HPDE6-E6E7 (cell line): ENCODE data around the gene TREM2.
"Not testable (repeated sequence)": the region's sequence is repeated elsewhere in the genome, so short reads cannot be mapped to it uniquely, and the experiment has no call there.

Experiments used
- DNase-seq: peaks from one replicate; pipeline ENCODE4 v3.0.0; 2011; ENCODE audit warnings: missing footprints; ENCODE audit errors: extremely low spot score

The TREM2 gene

DNA sequence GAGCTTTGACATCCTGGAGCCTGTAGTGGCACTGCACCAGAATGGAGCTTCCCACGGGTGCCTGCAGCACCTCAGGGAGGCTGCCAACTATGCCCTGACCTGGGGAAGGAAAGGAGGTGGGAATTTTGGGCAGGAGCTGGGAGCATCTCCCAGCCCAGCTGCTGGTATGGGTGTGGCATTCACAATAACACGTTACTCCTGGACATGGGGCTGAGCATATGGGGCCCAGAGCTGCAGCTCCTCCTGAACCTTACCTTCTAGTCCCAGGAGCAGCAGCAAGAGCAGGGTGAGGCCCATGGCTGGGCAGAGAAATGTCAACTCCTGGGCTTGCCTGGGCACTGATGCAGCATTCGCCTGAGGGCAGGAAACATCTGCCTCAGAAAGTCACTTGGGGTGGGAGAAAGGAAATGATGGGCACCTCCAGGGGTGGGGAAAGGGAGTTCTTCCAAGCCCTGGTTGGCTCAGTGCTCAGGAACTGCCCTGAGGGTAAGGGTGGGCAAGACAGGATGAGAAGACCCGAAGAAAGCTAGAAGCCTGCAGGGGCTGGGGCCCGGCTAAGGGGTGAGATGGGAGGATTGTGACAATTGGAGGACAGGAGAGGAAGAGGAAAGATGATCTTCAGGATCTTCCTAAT lies 8.8 kb downstream of the TREM2 start, which contains the start of gene TREML1:
Gene TREML1, minus strand, starts transcription at position 356 of the 634 bp plus-strand sequence. Its CDS starts 59 bp downstream, at position 297.
- DNase-seq, result no peak

GRCh38 chr6:41153451-41153850 lies 9.5 kb downstream of the TREM2 start:
- DNase-seq, result no peak

DNA sequence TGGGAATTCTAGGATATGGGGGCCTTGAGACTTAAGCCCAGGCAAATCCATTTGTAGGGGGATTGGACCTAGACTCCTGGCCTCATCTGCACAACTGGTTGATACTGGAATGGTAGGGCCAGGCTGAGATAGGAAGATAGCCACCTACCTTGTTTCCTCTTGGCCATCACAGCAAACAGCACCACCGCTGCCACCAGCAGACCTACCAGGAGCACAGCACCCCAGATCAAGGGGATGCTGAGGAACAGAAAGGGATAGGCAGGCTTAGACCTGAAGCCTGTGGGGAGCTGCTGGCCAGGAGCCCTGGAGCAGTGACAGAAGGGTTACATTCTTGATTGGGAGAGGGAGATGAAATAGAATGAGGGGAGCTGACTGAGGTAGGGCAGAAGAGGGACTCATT lies 12.2 kb downstream of the TREM2 start:
- DNase-seq, result no peak

GRCh38 chr6:41147917-41148316 lies 15.0 kb downstream of the TREM2 start:
- no peak for DNase-seq

- no peak for DNase-seq
Measured at GRCh38 chr6:41136911-41137310, 26.0 kb downstream of the TREM2 start.

DNA sequence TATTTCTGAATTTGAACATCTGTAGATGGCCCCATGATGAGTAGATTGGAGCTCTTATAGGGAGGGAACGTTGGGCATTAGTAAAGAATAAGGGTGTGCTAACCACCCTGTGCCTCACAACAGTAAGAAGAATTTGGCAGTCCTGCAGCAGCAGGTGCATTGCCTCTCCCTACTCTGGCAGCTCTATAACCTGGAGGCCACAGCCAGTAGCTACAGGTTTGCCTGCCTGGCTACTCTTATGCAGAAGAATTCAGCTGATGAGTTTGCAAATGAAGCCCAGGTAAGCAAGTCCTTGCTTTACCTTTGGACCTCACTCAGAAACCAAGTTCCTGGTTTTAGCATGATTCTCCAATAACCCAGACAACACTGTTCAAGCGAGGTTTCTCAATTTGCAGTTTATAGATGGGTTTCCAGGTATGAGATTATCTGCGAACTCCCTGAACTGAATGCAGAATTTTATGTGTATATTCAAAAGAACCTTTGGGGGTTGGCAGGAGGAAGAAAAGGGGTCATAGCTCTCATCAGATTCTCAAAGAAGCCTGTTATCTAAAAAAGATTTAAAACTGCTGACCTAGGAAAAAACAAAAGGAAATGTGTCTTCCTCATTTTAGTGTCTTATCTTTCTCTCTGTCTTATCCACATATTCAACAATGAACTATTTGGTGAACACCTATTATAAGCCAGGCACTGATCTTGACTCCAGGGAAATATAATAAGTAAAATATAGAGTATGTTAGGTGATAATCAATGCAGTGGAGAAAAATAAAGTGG lies 27.7 kb downstream of the TREM2 start:
- no peak for DNase-seq

GRCh38 chr6:41132254-41132653 lies 30.7 kb downstream of the TREM2 start:
- DNase-seq, result no peak

DNA sequence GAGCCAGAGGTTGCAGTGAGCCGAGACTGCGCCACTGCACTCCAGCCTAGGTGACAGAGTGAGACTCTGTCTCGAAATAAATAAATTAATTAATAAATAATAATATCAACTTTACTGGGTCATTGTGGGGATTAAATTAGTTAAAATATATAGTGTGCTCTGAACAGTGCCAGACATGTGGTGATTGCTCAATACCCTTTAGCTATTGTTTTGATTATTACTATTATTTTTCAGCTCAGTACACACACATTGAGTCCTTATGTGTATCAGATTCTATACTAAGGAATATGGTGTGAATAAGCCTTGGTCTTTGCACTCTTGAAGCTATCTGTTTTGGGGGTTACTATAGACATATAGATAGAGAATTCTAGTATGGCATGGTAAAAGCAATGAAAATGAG lies 37.6 kb downstream of the TREM2 start:
- DNase-seq, result no peak

- DNase-seq, result no peak
Measured at GRCh38 chr6:41122918-41123317, 40.0 kb downstream of the TREM2 start.

GRCh38 chr6:41122373-41122772 lies 40.5 kb downstream of the TREM2 start:
- no peak for DNase-seq

DNA sequence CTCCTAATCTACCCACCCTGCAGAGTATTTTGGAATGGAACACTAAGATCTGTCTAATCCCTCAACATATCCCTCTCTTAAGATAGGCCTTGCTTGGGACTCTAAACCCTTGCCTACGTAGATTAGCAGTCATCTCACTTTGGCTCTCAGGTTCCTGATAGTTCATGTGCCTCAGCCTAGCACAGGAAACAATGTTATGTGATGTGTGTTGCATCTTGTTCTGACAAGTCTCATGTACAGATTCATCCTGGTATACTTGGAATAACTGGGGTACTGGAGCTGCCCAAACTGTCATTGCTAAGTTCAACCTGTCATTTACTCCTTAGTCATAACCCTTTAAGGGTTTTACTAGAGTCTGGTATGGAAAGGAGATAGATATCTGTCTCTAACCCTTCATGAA lies 42.9 kb downstream of the TREM2 start:
- DNase-seq, result no peak

- DNase-seq, result no peak
Measured at GRCh38 chr6:41119508-41119907, 43.4 kb downstream of the TREM2 start.

DNA sequence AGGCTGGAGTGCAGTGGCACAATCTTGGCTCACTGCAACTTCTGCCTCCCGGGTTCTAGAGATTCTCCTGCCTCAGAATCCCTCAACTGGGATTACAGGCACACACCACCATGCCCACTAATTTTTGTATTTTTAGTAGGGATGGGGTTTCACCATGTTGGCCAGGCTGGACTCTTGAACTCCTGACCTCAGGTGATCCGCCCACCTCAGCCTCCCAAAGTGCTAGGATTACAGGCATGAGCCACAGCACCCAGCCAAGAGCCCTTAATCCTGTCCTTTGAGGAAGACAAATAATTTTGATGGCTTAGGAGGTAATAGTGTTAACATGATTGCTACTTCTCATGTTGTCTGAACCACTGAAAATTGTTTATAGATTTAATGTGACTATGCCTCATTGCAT lies 47.9 kb downstream of the TREM2 start:
- DNase-seq, result not testable (repeated sequence)

- peak; percentile 69 for DNase-seq
Measured at GRCh38 chr6:41111017-41111416, 51.9 kb downstream of the TREM2 start.
